Measurements from ENCODE around the gene MKNK1. TPM values are rescaled to one million over a fixed set of nuclear protein-coding genes. Genes with fewer than 3 reads are reported as not detected.

MKNK1 gene
- total RNA-seq, 2 experiments from 2014 or later: 27.1 to 29.6 TPM

DNA sequence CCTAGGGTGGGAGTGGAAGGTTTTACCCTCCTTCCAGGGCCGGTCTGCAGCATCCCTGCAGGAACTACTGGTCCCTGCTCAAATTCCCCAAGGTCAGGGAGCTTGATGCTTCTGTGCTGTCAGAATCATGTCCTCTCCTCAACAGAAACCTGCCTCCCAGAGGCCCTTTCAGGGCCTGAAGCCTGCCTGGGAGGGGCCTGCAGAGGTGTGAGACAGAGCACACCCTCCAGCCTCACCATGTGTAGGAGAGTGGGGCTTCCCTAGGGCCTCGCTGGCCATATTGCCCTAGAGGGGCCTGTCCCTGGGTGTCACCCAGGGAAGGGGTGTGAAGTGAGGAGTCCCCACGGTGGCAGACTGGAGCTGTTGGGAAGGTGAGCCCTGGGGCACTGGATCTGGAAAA, 73.8 kb downstream of the MKNK1 start:
- no peaks in the 10 kb centered on the region for H3K9me3 Mint-ChIP-seq
- ATAC-seq (ENCODE audit: poor library complexity) (no peak), DNase-seq (no peak)
- TF ChIP-seq, protein P1, sequence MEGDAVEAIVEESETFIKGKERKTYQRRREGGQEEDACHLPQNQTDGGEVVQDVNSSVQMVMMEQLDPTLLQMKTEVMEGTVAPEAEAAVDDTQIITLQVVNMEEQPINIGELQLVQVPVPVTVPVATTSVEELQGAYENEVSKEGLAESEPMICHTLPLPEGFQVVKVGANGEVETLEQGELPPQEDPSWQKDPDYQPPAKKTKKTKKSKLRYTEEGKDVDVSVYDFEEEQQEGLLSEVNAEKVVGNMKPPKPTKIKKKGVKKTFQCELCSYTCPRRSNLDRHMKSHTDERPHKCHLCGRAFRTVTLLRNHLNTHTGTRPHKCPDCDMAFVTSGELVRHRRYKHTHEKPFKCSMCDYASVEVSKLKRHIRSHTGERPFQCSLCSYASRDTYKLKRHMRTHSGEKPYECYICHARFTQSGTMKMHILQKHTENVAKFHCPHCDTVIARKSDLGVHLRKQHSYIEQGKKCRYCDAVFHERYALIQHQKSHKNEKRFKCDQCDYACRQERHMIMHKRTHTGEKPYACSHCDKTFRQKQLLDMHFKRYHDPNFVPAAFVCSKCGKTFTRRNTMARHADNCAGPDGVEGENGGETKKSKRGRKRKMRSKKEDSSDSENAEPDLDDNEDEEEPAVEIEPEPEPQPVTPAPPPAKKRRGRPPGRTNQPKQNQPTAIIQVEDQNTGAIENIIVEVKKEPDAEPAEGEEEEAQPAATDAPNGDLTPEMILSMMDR (IDR thresholded peaks at IDR 0.05): no peak
- intact Hi-C loops (cut with DNase I, micrococcal nuclease): loop anchor here in 1 of 2 experiments (10.0 kb wide), 1 partner anchor 74 kb away; the partner anchor contains the start of gene MKNK1
- Histone ChIP-seq H3K9me3 (ENCODE audit: control insufficient read depth in 1 of 2, insufficient read depth in 1 of 2, low read length in 2 of 2) (no peaks in the 10 kb centered on the region), H3K27ac (ENCODE audit: low read depth in 1 of 2, low read length in 2 of 2) (no peak overlapping the region), H3K4me3 (ENCODE audit: low read length) (no peak overlapping the region), H3K36me3 (ENCODE audit: insufficient read depth, low read length) (no peaks in the 10 kb centered on the region), H3K27me3 (ENCODE audit: control insufficient read depth in 1 of 2, insufficient read depth in 2 of 2, low read length in 2 of 2) (peaks cover 6 to 13% of the 10 kb centered on the region in 2 experiments), H3K4me1 (ENCODE audit: insufficient read depth, low read length) (peaks cover 12% of the 10 kb centered on the region)
- CTCF ChIA-PET: interaction anchor here (1.3 kb wide), 1 partner anchor 195 kb away, joined by 3 read pairs; no protein-coding TSS in a partner anchor
- no peaks in the 10 kb centered on the region for H3K36me3 Mint-ChIP-seq (ENCODE audit: low read depth)
- H3K27me3 Mint-ChIP-seq: peaks cover 42% of the 10 kb centered on the region
- H3K4me1 Mint-ChIP-seq (ENCODE audit: low read depth): peaks cover 5% of the 10 kb centered on the region
- POLR2A ChIA-PET: interaction anchor here (0.7 kb wide), 1 partner anchor 74 kb away, joined by 3 read pairs; the partner anchor contains the start of gene MKNK1
- H3K4me3 Mint-ChIP-seq: no peak overlapping the region
- H3K27ac Mint-ChIP-seq: no peak overlapping the region

DNA sequence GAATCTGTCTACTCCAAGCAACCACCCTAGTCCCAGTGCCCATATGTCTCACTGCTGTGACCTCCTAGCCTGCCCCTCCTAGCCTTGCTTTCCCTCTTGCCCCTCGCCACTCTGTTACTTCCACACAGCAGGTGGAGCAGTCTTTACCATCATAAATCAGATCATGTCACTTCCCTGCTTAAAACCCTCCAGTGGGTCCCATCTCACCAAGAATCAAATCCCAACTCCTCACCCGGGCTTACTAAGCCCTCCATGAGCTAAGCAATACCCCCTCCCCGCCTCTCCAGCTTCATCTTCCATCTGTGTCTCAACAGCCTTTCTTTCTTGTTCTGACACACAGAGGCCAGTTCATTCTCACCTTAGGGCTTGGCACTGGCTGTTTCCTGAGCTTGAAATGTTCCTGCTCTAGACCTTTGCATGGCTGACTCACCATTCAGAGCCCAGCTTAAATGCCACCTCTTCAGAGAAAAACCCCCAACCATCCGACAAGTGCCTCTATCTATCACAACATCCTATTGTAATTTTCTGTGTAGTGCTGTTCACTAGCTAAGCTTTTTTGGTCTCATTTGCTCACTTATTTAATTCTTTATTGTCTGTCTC, 74.9 kb downstream of the MKNK1 start:
- Mint-ChIP-seq H3K9me3 (no peaks in the 10 kb centered on the region), H3K36me3 (ENCODE audit: low read depth) (no peaks in the 10 kb centered on the region), H3K4me1 (ENCODE audit: low read depth) (peaks cover 5% of the 10 kb centered on the region), H3K27ac (no peak overlapping the region), H3K4me3 (no peak overlapping the region), H3K27me3 (peaks cover 53% of the 10 kb centered on the region)
- Histone ChIP-seq H3K27me3 (ENCODE audit: control insufficient read depth in 1 of 2, insufficient read depth in 2 of 2, low read length in 2 of 2) (peaks cover 6 to 13% of the 10 kb centered on the region in 2 experiments), H3K4me1 (ENCODE audit: insufficient read depth, low read length) (peaks cover 12% of the 10 kb centered on the region), H3K9me3 (ENCODE audit: control insufficient read depth in 1 of 2, insufficient read depth in 1 of 2, low read length in 2 of 2) (no peaks in the 10 kb centered on the region), H3K27ac (ENCODE audit: low read depth in 1 of 2, low read length in 2 of 2) (no peak overlapping the region), H3K36me3 (ENCODE audit: insufficient read depth, low read length) (no peaks in the 10 kb centered on the region), H3K4me3 (ENCODE audit: low read length) (no peak overlapping the region)
- ATAC-seq (ENCODE audit: poor library complexity): no peak
- ChIA-PET CTCF (interaction anchor here (1.3 kb wide), 1 partner anchor 196 kb away, joined by 3 read pairs; no protein-coding TSS in a partner anchor), POLR2A (no interaction called here)
- intact Hi-C loops (cut with DNase I, micrococcal nuclease): loop anchor here in 1 of 2 experiments (5.0 kb wide), 1 partner anchor 52 kb away; no protein-coding TSS in a partner anchor
- TF ChIP-seq, protein P1 (IDR thresholded peaks at IDR 0.05): no peak
- DNase-seq: no peak

DNA sequence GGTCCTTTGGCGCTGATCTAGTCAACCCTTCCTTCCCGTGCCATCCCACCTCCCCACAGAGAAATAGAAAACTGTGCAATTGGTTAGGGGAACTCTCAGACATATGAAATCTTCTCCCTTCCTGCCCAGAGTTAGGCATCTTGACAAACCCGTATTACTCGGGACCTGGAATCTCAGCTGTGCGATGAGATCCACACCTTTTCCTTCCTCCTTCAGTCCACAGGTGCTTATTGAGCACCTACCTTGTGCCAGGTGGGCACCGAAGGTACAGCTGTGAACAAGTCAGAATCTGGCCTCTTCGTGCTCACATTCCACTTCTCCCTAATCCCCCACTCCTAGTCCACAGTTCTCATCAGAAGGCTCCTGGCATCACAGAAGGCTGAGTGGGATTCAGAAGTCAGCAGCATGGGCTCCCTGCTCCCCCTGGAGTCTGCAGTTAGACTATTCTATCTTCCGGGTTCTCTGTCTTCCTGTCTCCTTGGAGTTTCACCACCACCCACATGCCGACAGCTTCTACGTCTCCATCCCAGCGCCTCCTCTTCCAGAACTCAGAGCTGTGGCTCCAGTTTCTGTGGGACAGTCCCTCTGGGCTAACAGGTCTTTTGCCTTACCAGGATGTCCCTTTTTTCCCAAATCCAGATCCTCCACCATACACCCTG, 75.6 kb downstream of the MKNK1 start:
- no peak overlapping the region for H3K27ac ChIP-seq (ENCODE audit: low read depth in 1 of 2, low read length in 2 of 2)
- H3K4me3 ChIP-seq (ENCODE audit: low read length): no peak overlapping the region
- Mint-ChIP-seq H3K4me3 (no peak overlapping the region), H3K36me3 (ENCODE audit: low read depth) (no peaks in the 10 kb centered on the region), H3K27ac (no peak overlapping the region), H3K27me3 (peaks cover 58% of the 10 kb centered on the region), H3K9me3 (no peaks in the 10 kb centered on the region), H3K4me1 (ENCODE audit: low read depth) (no peaks in the 10 kb centered on the region)
- no peaks in the 10 kb centered on the region for H3K36me3 ChIP-seq (ENCODE audit: insufficient read depth, low read length)
- intact Hi-C loops (cut with DNase I, micrococcal nuclease): loop anchor here (1.0 to 5.0 kb wide), 5 partner anchors 51 to 122 kb away; no protein-coding TSS in a partner anchor
- POLR2A ChIA-PET: no interaction called here
- DNase-seq (no peak), ATAC-seq (ENCODE audit: poor library complexity) (no peak)
- CTCF ChIA-PET: no interaction called here
- no peaks in the 10 kb centered on the region for H3K9me3 ChIP-seq (ENCODE audit: control insufficient read depth in 1 of 2, insufficient read depth in 1 of 2, low read length in 2 of 2)
- H3K27me3 ChIP-seq (ENCODE audit: control insufficient read depth in 1 of 2, insufficient read depth in 2 of 2, low read length in 2 of 2): peaks cover 6 to 13% of the 10 kb centered on the region in 2 experiments
- TF ChIP-seq, protein P1 (IDR thresholded peaks at IDR 0.05): no peak
- peaks cover 7% of the 10 kb centered on the region for H3K4me1 ChIP-seq (ENCODE audit: insufficient read depth, low read length)

Measured in CD4-positive, alpha-beta T cell (primary cell).